ENCODE results near the gene PITPNC1.
"Not testable (repeated sequence)": the region's sequence is repeated elsewhere in the genome, so short reads cannot be mapped to it uniquely, and the experiment has no call there.

Gene PITPNC1

GRCh38 chr17:67403483-67403882 is 26.4 kb downstream of the PITPNC1 start:
- no peaks in the 10 kb centered on the region for H3K9me3 ChIP-seq (ENCODE audit: low read length)
- TF ChIP-seq CTCF (IDR thresholded peaks at IDR 0.05; ENCODE audit: low read length) = no peak
- H2AFZ ChIP-seq (ENCODE audit: low read length) = no peak overlapping the region
- no peak overlapping the region for H3K4me3 ChIP-seq (ENCODE audit: low read depth, low read length, poor library complexity, severe bottlenecking)
- H3K36me3 ChIP-seq (ENCODE audit: insufficient read depth, low read length) = no peaks in the 10 kb centered on the region
- no peak overlapping the region for H3K9ac ChIP-seq (ENCODE audit: low read length)
- no peaks in the 10 kb centered on the region for H4K20me1 ChIP-seq (ENCODE audit: insufficient read depth, low read length)
- 0 out of 2 replicates have a peak, but pooled peaks cover 4% of the 10 kb centered on the region for H3K27me3 ChIP-seq (ENCODE audit: insufficient read depth, low read length)
- no peaks in the 10 kb centered on the region for H3K79me2 ChIP-seq (ENCODE audit: insufficient read depth, low read length)
- H3K9me2 ChIP-seq (ENCODE audit: low read depth, low read length) = no peaks in the 10 kb centered on the region
- H3K4me2 ChIP-seq (ENCODE audit: low read length) = no peak overlapping the region
- H3K4me1 ChIP-seq (ENCODE audit: insufficient read depth, low read length, severe bottlenecking) = peaks cover 16% of the 10 kb centered on the region
- no peaks in the 10 kb centered on the region for H3F3A ChIP-seq (ENCODE audit: insufficient read depth, low read length)
- no peak overlapping the region for H3K27ac ChIP-seq (ENCODE audit: low read depth, low read length, poor library complexity, severe bottlenecking)

- H3K27ac ChIP-seq (ENCODE audit: low read depth, low read length, poor library complexity, severe bottlenecking); H3F3A ChIP-seq (ENCODE audit: insufficient read depth, low read length); H3K79me2 ChIP-seq (ENCODE audit: insufficient read depth, low read length); H3K9me3 ChIP-seq (ENCODE audit: low read length); H4K20me1 ChIP-seq (ENCODE audit: insufficient read depth, low read length); H3K36me3 ChIP-seq (ENCODE audit: insufficient read depth, low read length); H3K9ac ChIP-seq (ENCODE audit: low read length); H3K27me3 ChIP-seq (ENCODE audit: insufficient read depth, low read length); H3K9me2 ChIP-seq (ENCODE audit: low read depth, low read length); H3K4me3 ChIP-seq (ENCODE audit: low read depth, low read length, poor library complexity, severe bottlenecking); H3K4me2 ChIP-seq (ENCODE audit: low read length); H3K4me1 ChIP-seq (ENCODE audit: insufficient read depth, low read length, severe bottlenecking); H2AFZ ChIP-seq (ENCODE audit: low read length): not testable (repeated sequence)
Observed at GRCh38 chr17:67408455-67408830, 31.4 kb downstream of the PITPNC1 start.

- no peak for TF ChIP-seq EZH2 (IDR thresholded peaks at IDR 0.05; ENCODE audit: borderline replicate concordance, low read length)
- TF ChIP-seq CTCF (IDR thresholded peaks at IDR 0.05; ENCODE audit: low read length) = no peak
- Histone ChIP-seq H3K9me2 (ENCODE audit: low read depth, low read length) (no peaks in the 10 kb centered on the region), H3K4me3 (ENCODE audit: low read depth, low read length, poor library complexity, severe bottlenecking) (no peak overlapping the region), H3K9me3 (ENCODE audit: low read length) (0 out of 2 replicates have a peak, but pooled peaks cover 5% of the 10 kb centered on the region), H3K4me1 (ENCODE audit: insufficient read depth, low read length, severe bottlenecking) (no peaks in the 10 kb centered on the region), H2AFZ (ENCODE audit: low read length) (no peak overlapping the region), H3K9ac (ENCODE audit: low read length) (no peak overlapping the region), H4K20me1 (ENCODE audit: insufficient read depth, low read length) (no peaks in the 10 kb centered on the region), H3K27ac (ENCODE audit: low read depth, low read length, poor library complexity, severe bottlenecking) (no peak overlapping the region), H3K4me2 (ENCODE audit: low read length) (no peak overlapping the region), H3F3A (ENCODE audit: insufficient read depth, low read length) (no peaks in the 10 kb centered on the region), H3K27me3 (ENCODE audit: insufficient read depth, low read length) (peaks cover 5% of the 10 kb centered on the region; the same call in 1 of the 2 replicates), H3K36me3 (ENCODE audit: insufficient read depth, low read length) (no peaks in the 10 kb centered on the region), H3K79me2 (ENCODE audit: insufficient read depth, low read length) (no peaks in the 10 kb centered on the region)
Observed at GRCh38 chr17:67411397-67411796, 34.3 kb downstream of the PITPNC1 start.

GRCh38 chr17:67412032-67412431 is 35.0 kb downstream of the PITPNC1 start:
- no peaks in the 10 kb centered on the region for H3F3A ChIP-seq (ENCODE audit: insufficient read depth, low read length)
- H2AFZ ChIP-seq (ENCODE audit: low read length) = no peak overlapping the region
- no peaks in the 10 kb centered on the region for H3K4me1 ChIP-seq (ENCODE audit: insufficient read depth, low read length, severe bottlenecking)
- no peak overlapping the region for H3K27ac ChIP-seq (ENCODE audit: low read depth, low read length, poor library complexity, severe bottlenecking)
- no peak for TF ChIP-seq EZH2 (IDR thresholded peaks at IDR 0.05; ENCODE audit: borderline replicate concordance, low read length)
- TF ChIP-seq CTCF (IDR thresholded peaks at IDR 0.05; ENCODE audit: low read length) = no peak
- no peak overlapping the region for H3K9ac ChIP-seq (ENCODE audit: low read length)
- H3K79me2 ChIP-seq (ENCODE audit: insufficient read depth, low read length) = no peaks in the 10 kb centered on the region
- H3K9me3 ChIP-seq (ENCODE audit: low read length) = 0 out of 2 replicates have a peak, but pooled peaks cover 5% of the 10 kb centered on the region
- H3K4me3 ChIP-seq (ENCODE audit: low read depth, low read length, poor library complexity, severe bottlenecking) = no peak overlapping the region
- H3K36me3 ChIP-seq (ENCODE audit: insufficient read depth, low read length) = no peaks in the 10 kb centered on the region
- H4K20me1 ChIP-seq (ENCODE audit: insufficient read depth, low read length) = no peaks in the 10 kb centered on the region
- H3K27me3 ChIP-seq (ENCODE audit: insufficient read depth, low read length) = peaks cover 5% of the 10 kb centered on the region; the same call in 1 of the 2 replicates
- H3K4me2 ChIP-seq (ENCODE audit: low read length) = no peak overlapping the region
- H3K9me2 ChIP-seq (ENCODE audit: low read depth, low read length) = no peaks in the 10 kb centered on the region

Measured in OCI-LY1 (cell line).